PC-9 (cell line): ENCODE measurements around the gene NPHP4. TPM values are rescaled to one million over a fixed set of nuclear protein-coding genes. Genes with fewer than 3 reads are reported as not detected.

ENCODE experiments used
- BruUV-seq: library from RNA; stranded (reverse); fragments of 400-500 nt; replicated peaks from 2 replicates; lab custom pipeline; 2021; lab: Mats Ljungman, UMichigan
- CTCF ChIA-PET: fragments of 300-600 bp; sonication (Branson Sonifier 250); formaldehyde crosslinking; loops from one replicate; lab custom pipeline; 2022; ENCODE audit warnings: antibody characterized with exemption; lab: Charles Lee
- POLR2A ChIA-PET: fragments of 300-600 bp; sonication (Branson Sonifier 250); formaldehyde crosslinking; loops from one replicate; lab custom pipeline; 2022; ENCODE audit warnings: antibody characterized with exemption; ENCODE audit not compliant: unreplicated experiment; lab: Charles Lee
- DNase-seq, 2 experiments: peaks; one replicate each; pipeline versions ENCODE4 v3.0.0 to v3.0.0-alpha.2; 2015 to 2022; ENCODE audit warnings: mixed read lengths in 1 of 2
- H2AFZ ChIP-seq: fragments of 200-600 bp; sonication (generic); 2 replicates; pipeline ENCODE4 v1.8.1; 2017; ENCODE audit warnings: antibody characterized with exemption
- H3F3A ChIP-seq: fragments of 200-600 bp; sonication (generic); 2 replicates; pipeline ENCODE4 v1.8.1; 2017; ENCODE audit warnings: antibody characterized with exemption, mild to moderate bottlenecking, low read depth; ENCODE audit not compliant: insufficient read depth
- H3K27ac ChIP-seq: fragments of 200-600 bp; sonication (generic); 2 replicates; pipeline ENCODE4 v1.6.1; 2016; ENCODE audit warnings: mixed run types
- H3K27me3 ChIP-seq: fragments of 200-600 bp; sonication (generic); 2 replicates; pipeline ENCODE4 v1.6.1; 2016; ENCODE audit warnings: low read depth, mixed run types; ENCODE audit not compliant: insufficient read depth
- H3K36me3 ChIP-seq: fragments of 200-600 bp; sonication (generic); 2 replicates; pipeline ENCODE4 v1.6.1; 2016; ENCODE audit warnings: low read depth, mixed run types
- H3K4me1 ChIP-seq: fragments of 200-600 bp; sonication (generic); replicated peaks from 2 replicates; pipeline ENCODE4 v1.6.1; 2016; ENCODE audit warnings: mixed run types; ENCODE audit not compliant: insufficient read depth
- H3K4me2 ChIP-seq: fragments of 200-600 bp; sonication (generic); 2 replicates; pipeline ENCODE4 v1.6.1; 2017; ENCODE audit warnings: mixed run types
- H3K4me3 ChIP-seq: fragments of 200-600 bp; sonication (generic); 2 replicates; pipeline ENCODE4 v1.6.1; 2016; ENCODE audit warnings: mixed run types
- H3K79me2 ChIP-seq: fragments of 200-600 bp; sonication (generic); 2 replicates; pipeline ENCODE4 v1.6.1; 2017; ENCODE audit warnings: low read depth, mixed run types
- H3K9me2 ChIP-seq: fragments of 200-600 bp; sonication (generic); 2 replicates; pipeline ENCODE4 v1.8.1; 2017; ENCODE audit warnings: mild to moderate bottlenecking; ENCODE audit not compliant: insufficient read depth
- H3K9me3 ChIP-seq: fragments of 200-600 bp; sonication (generic); 2 replicates; pipeline ENCODE4 v1.8.1; 2016; ENCODE audit warnings: low read depth; ENCODE audit not compliant: insufficient read depth
- H4K20me1 ChIP-seq: fragments of 200-600 bp; sonication (generic); 2 replicates; pipeline ENCODE4 v1.8.1; 2017; ENCODE audit not compliant: insufficient read depth
- EZH2 ChIP-seq: fragments of 200-600 bp; sonication (generic); IDR thresholded peaks from 2 replicates; pipeline ENCODE4 v1.8.0; 2017; ENCODE audit warnings: antibody characterized with exemption, low read depth
- intact Hi-C: fragments of 100-400 bp; cut with micrococcal nuclease; formaldehyde crosslinking; loops from one replicate; pipeline ENCODE4 v1.10.0; 2022; ENCODE audit not compliant: unreplicated experiment
- total RNA-seq: library from RNA; stranded (reverse); gene quantifications from 2 replicates; pipeline ENCODE4 v1.2.3, GENCODE V29; 2021
- TF ChIP-seq, protein P1 (sequence below): fragments of 200-600 bp; sonication (generic); conservative IDR thresholded peaks from 2 replicates; pipeline ENCODE4 v1.6.1; 2017; ENCODE audit warnings: mixed run types, antibody characterized with exemption, mild to moderate bottlenecking, moderate library complexity

NPHP4 gene
- total RNA-seq, 1 experiment from 2014 or later: 17.9 TPM

DNA sequence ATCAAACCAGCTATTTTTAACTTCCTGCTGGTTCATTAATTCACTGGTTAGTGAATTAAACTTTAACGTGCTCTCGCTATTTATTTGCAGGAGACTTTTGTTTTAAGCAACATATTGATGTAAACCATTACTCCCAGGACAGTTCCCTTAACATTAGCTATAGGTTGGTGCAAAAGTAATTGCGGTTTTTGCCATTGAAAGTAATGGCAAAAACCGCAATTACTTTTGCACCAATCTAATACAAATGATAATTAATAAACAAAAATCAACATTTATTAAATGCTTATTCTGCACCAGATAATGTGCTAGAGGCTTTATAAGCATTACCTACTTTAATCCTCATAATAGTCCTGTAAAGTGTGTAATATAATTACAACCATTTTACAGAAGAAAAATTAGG, 176.5 kb downstream of the NPHP4 start:
- CTCF ChIA-PET: interaction anchor here (0.6 kb wide), 1 partner anchor 841 kb away, joined by 4 read pairs; no protein-coding TSS in a partner anchor

DNA sequence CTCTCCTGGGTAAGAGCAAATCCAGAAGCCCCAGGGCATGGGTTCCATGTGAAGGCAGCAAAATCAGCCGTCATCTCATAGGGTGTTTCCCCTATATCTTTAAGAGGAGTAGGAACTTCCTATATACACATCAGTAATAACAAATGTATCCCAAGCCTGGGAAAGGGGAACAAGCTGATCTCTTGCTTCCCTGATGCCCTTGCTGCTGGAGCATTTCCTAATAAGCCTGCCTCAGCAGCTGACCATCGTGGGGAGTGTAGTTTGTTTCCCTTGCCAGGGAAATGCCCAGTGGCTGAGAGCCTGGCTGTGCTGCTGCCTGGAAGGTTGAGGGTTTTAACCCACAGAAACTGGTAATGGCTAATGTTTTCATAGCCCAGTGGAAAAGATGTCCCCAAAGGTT, 177.0 kb downstream of the NPHP4 start:
- H3K9me3 ChIP-seq: no peaks in the 10 kb centered on the region
- H3K9me2 ChIP-seq: no peaks in the 10 kb centered on the region
- H3K4me2 ChIP-seq: no peak overlapping the region
- no peak for DNase-seq
- no peaks in the 10 kb centered on the region for H3K79me2 ChIP-seq
- H3F3A ChIP-seq: no peaks in the 10 kb centered on the region
- no peaks in the 10 kb centered on the region for H3K4me1 ChIP-seq
- H3K27me3 ChIP-seq: peaks cover 42% of the 10 kb centered on the region
- no peak overlapping the region for H3K27ac ChIP-seq
- H3K36me3 ChIP-seq: no peaks in the 10 kb centered on the region
- ChIA-PET CTCF (interaction anchor here (0.6 kb wide), 1 partner anchor 840 kb away, joined by 4 read pairs; no protein-coding TSS in a partner anchor), POLR2A (no interaction called here)
- no peak for TF ChIP-seq EZH2
- TF ChIP-seq, protein P1, sequence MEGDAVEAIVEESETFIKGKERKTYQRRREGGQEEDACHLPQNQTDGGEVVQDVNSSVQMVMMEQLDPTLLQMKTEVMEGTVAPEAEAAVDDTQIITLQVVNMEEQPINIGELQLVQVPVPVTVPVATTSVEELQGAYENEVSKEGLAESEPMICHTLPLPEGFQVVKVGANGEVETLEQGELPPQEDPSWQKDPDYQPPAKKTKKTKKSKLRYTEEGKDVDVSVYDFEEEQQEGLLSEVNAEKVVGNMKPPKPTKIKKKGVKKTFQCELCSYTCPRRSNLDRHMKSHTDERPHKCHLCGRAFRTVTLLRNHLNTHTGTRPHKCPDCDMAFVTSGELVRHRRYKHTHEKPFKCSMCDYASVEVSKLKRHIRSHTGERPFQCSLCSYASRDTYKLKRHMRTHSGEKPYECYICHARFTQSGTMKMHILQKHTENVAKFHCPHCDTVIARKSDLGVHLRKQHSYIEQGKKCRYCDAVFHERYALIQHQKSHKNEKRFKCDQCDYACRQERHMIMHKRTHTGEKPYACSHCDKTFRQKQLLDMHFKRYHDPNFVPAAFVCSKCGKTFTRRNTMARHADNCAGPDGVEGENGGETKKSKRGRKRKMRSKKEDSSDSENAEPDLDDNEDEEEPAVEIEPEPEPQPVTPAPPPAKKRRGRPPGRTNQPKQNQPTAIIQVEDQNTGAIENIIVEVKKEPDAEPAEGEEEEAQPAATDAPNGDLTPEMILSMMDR: no peak
- intact Hi-C loops: no loop called here
- no peak overlapping the region for H3K4me3 ChIP-seq
- no peak overlapping the region for H2AFZ ChIP-seq
- BruUV-seq: no TSS peak
- H4K20me1 ChIP-seq: no peaks in the 10 kb centered on the region

More for the DNA sequence above, 176.5 kb downstream of the NPHP4 start:
- Histone ChIP-seq H3K4me3 (no peak overlapping the region), H3K4me1 (no peaks in the 10 kb centered on the region), H4K20me1 (no peaks in the 10 kb centered on the region), H2AFZ (no peak overlapping the region), H3K27ac (no peak overlapping the region), H3K79me2 (no peaks in the 10 kb centered on the region), H3K9me2 (no peaks in the 10 kb centered on the region), H3K9me3 (no peaks in the 10 kb centered on the region), H3K36me3 (no peaks in the 10 kb centered on the region), H3K4me2 (no peak overlapping the region), H3F3A (no peaks in the 10 kb centered on the region), H3K27me3 (peaks cover 47% of the 10 kb centered on the region)
- BruUV-seq: no TSS peak
- TF ChIP-seq EZH2: no peak
- TF ChIP-seq, protein P1: no peak
- POLR2A ChIA-PET: no interaction called here
- intact Hi-C loops: no loop called here
- DNase-seq: no peak

DNA sequence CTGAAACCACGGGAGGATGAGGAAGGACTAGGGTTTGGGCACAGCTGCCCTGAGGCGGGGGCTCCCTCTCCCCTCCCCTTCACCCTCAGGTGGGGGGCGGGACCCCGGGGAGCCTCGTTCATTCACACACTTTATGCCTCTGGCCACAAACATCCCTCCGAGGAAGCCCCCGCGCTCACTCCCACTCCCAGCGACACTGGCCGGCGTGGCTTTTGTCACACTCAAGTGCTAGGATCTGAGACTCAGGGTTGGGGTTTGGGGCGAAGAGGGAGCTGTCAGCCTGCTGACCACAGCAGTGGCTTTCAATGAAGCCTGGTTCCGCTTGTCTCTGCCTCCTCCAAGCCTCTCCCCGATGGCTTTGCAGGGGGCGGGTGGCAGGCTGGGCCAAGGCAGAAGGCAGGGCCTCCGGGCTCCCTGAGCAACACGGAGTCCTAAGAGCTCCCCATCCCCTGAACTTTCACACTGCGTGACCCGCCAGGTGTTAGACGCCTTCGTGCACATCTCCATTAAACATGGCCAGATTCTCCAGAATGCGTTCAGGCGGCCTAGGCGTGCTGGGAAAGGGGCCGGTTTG, 178.1 kb downstream of the NPHP4 start:
- Histone ChIP-seq H3K79me2 (no peaks in the 10 kb centered on the region), H3K4me1 (no peaks in the 10 kb centered on the region), H3K27ac (no peak overlapping the region), H3K27me3 (peaks cover 32% of the 10 kb centered on the region; the same call in 1 of the 2 replicates), H3K4me2 (no peak overlapping the region), H3K9me3 (no peaks in the 10 kb centered on the region), H2AFZ (no peak overlapping the region), H3K4me3 (no peak overlapping the region), H3F3A (no peaks in the 10 kb centered on the region), H4K20me1 (no peaks in the 10 kb centered on the region), H3K9me2 (no peaks in the 10 kb centered on the region), H3K36me3 (no peaks in the 10 kb centered on the region)
- TF ChIP-seq, protein P1: no peak
- no peak for TF ChIP-seq EZH2
- no peak for DNase-seq
- ChIA-PET POLR2A (no interaction called here), CTCF (no interaction called here)
- BruUV-seq: no TSS peak
- intact Hi-C loops: no loop called here
